ENCODE results near the gene RNU2-1. TPM values are rescaled to one million over a fixed set of nuclear protein-coding genes. Genes with fewer than 3 reads are reported as not detected.

RNU2-1 gene
- polyA plus RNA-seq, 1 of the 3 experiments (the other 2 are of a cell fraction) = not detected

DNA sequence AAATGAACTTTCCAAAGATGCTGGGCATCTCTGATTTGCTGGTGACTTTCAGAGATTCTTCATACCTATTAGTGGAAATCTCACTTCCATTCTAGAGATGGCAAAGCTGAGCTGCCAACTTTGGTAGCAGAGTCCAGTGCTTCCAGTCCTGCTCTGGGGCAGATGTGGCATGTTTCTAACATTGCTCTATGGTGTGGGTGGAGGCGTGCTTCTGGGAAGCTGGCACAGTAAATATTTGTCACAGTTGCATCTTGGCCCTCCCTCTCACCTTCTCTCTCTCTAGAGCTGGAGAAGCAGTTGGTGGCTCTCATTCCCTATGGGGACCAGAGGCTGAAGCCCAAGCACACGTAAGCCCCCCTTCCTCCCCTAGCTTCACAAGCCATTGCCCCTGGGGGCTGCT lies 20.2 kb downstream of the RNU2-1 start:
- CTCF ChIA-PET = interaction anchor here (1.1 kb wide), 1 partner anchor 24 kb away, joined by 3 read pairs; no protein-coding TSS in a partner anchor
- Histone ChIP-seq H3K27ac (ENCODE audit: low read depth in 2 of 2, low read length in 1 of 2) (no peak overlapping the region), H3F3A (replicated peaks; ENCODE audit: insufficient read depth) (peaks cover 9% of the 10 kb centered on the region), H4K20me1 (ENCODE audit: insufficient read depth) (no peaks in the 10 kb centered on the region), H3K36me3 (replicated peaks in 1 of 2; ENCODE audit: control insufficient read depth in 1 of 2, insufficient read depth in 2 of 2, low read length in 1 of 2) (peaks cover 19 to 28% of the 10 kb centered on the region in 2 experiments), H3K9me3 (no peaks in the 10 kb centered on the region), H3K4me3 (ENCODE audit: low read depth in 2 of 2, low read length in 1 of 2) (no peak overlapping the region), H3K27me3 (ENCODE audit: insufficient read depth) (no peaks in the 10 kb centered on the region), H3K9me2 (no peaks in the 10 kb centered on the region), H3K4me1 (ENCODE audit: control insufficient read depth in 1 of 2, insufficient read depth in 2 of 2, low read depth in 1 of 2, low read length in 1 of 2) (no peaks in the 10 kb centered on the region), H3K79me2 (ENCODE audit: insufficient read depth) (no peaks in the 10 kb centered on the region), H2AFZ (ENCODE audit: low read depth) (no peak overlapping the region), H3K9ac (no peak overlapping the region), H3K4me2 (no peak overlapping the region)
- TF ChIP-seq GABPA (IDR thresholded peaks at IDR 0.05; ENCODE audit: low read depth) = no peak
- TF ChIP-seq EZH2phosphoT487 (IDR thresholded peaks at IDR 0.05; ENCODE audit: borderline replicate concordance, low read depth) = no peak
- no peak for TF ChIP-seq FOSL2 (IDR thresholded peaks at IDR 0.05; ENCODE audit: borderline replicate concordance, low read depth)
- no peak for TF ChIP-seq RFX5 (IDR thresholded peaks at IDR 0.05; ENCODE audit: low read length)
- TF ChIP-seq, protein P1, sequence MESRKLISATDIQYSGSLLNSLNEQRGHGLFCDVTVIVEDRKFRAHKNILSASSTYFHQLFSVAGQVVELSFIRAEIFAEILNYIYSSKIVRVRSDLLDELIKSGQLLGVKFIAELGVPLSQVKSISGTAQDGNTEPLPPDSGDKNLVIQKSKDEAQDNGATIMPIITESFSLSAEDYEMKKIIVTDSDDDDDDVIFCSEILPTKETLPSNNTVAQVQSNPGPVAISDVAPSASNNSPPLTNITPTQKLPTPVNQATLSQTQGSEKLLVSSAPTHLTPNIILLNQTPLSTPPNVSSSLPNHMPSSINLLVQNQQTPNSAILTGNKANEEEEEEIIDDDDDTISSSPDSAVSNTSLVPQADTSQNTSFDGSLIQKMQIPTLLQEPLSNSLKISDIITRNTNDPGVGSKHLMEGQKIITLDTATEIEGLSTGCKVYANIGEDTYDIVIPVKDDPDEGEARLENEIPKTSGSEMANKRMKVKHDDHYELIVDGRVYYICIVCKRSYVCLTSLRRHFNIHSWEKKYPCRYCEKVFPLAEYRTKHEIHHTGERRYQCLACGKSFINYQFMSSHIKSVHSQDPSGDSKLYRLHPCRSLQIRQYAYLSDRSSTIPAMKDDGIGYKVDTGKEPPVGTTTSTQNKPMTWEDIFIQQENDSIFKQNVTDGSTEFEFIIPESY (IDR thresholded peaks at IDR 0.05; ENCODE audit: borderline replicate concordance, low read depth) = no peak
- TF ChIP-seq, protein P2, sequence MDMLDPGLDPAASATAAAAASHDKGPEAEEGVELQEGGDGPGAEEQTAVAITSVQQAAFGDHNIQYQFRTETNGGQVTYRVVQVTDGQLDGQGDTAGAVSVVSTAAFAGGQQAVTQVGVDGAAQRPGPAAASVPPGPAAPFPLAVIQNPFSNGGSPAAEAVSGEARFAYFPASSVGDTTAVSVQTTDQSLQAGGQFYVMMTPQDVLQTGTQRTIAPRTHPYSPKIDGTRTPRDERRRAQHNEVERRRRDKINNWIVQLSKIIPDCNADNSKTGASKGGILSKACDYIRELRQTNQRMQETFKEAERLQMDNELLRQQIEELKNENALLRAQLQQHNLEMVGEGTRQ (IDR thresholded peaks at IDR 0.05; ENCODE audit: borderline replicate concordance, low read depth, low read length) = no peak
- TF ChIP-seq FOXM1 (IDR thresholded peaks at IDR 0.05; ENCODE audit: low read depth) = no peak
- TF ChIP-seq, protein P3, sequence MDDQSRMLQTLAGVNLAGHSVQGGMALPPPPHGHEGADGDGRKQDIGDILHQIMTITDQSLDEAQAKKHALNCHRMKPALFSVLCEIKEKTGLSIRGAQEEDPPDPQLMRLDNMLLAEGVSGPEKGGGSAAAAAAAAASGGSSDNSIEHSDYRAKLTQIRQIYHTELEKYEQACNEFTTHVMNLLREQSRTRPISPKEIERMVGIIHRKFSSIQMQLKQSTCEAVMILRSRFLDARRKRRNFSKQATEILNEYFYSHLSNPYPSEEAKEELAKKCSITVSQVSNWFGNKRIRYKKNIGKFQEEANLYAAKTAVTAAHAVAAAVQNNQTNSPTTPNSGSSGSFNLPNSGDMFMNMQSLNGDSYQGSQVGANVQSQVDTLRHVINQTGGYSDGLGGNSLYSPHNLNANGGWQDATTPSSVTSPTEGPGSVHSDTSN (IDR thresholded peaks at IDR 0.05) = no peak
- TF ChIP-seq SIN3A (IDR thresholded peaks at IDR 0.05; ENCODE audit: borderline replicate concordance, low read depth, low read length) = no peak
- no peak for TF ChIP-seq MXI1 (IDR thresholded peaks at IDR 0.05; ENCODE audit: low read depth, low read length)
- TF ChIP-seq NFIC (IDR thresholded peaks at IDR 0.05; ENCODE audit: borderline replicate concordance) = no peak
- no peak for TF ChIP-seq TEAD4 (IDR thresholded peaks at IDR 0.05; ENCODE audit: borderline replicate concordance, insufficient read depth)
- TF ChIP-seq EP300 (IDR thresholded peaks at IDR 0.05; ENCODE audit: borderline replicate concordance in 1 of 2, low read depth in 1 of 2, low read length in 1 of 2) = no peak
- TF ChIP-seq NRF1 (IDR thresholded peaks at IDR 0.05; ENCODE audit: low read depth, low read length) = no peak
- no peak for DNase-seq
- POLR2A ChIA-PET = interaction anchor here (0.6 kb wide), 1 partner anchor 115 kb away, joined by 3 read pairs; no protein-coding TSS in a partner anchor
- 92% methylated on average over 2 of the region's 2 CpGs for WGBS (ENCODE audit: low lambda C conversion rate)
